NCI-H1930 (cell line): Measurements from ENCODE around the gene GALNT17.
A peak's percentile ranks its signal among the peaks of the same experiment; 100 is the strongest.

Experiments
- DNase-seq, 2 experiments: peaks; one replicate each; lab custom pipeline; 2025; lab: John Stamatoyannopoulos, UW

The GALNT17 gene

GRCh38 chr7:71461572-71461971 is 329.6 kb downstream of the GALNT17 start:
- no peak for DNase-seq

GRCh38 chr7:71465741-71466189 is 333.8 kb downstream of the GALNT17 start:
- no peak for DNase-seq

- DNase-seq = no peak
Measured at GRCh38 chr7:71466448-71467145, 334.7 kb downstream of the GALNT17 start.

- DNase-seq = no peak
Measured at GRCh38 chr7:71470326-71470725, 338.4 kb downstream of the GALNT17 start.

GRCh38 chr7:71470830-71471229 is 338.9 kb downstream of the GALNT17 start:
- no peak for DNase-seq

- no peak for DNase-seq
Measured at GRCh38 chr7:71472962-71473361, 341.0 kb downstream of the GALNT17 start.

GRCh38 chr7:71473366-71473967 is 341.5 kb downstream of the GALNT17 start:
- DNase-seq = no peak

GRCh38 chr7:71477441-71477840 is 345.5 kb downstream of the GALNT17 start:
- no peak for DNase-seq

GRCh38 chr7:71479231-71479630 is 347.3 kb downstream of the GALNT17 start:
- DNase-seq = no peak

- DNase-seq = no peak
Measured at GRCh38 chr7:71480791-71481190, 348.8 kb downstream of the GALNT17 start.

GRCh38 chr7:71482284-71482683 is 350.3 kb downstream of the GALNT17 start:
- DNase-seq = peak; percentile 32 to 57

- DNase-seq = no peak
Measured at GRCh38 chr7:71484380-71484779, 352.4 kb downstream of the GALNT17 start.

GRCh38 chr7:71485586-71485985 is 353.6 kb downstream of the GALNT17 start:
- no peak for DNase-seq

GRCh38 chr7:71486414-71486813 is 354.5 kb downstream of the GALNT17 start:
- no peak for DNase-seq

GRCh38 chr7:71486856-71487628 is 355.1 kb downstream of the GALNT17 start:
- no peak for DNase-seq

- no peak for DNase-seq
Measured at GRCh38 chr7:71488308-71488707, 356.4 kb downstream of the GALNT17 start.

GRCh38 chr7:71491336-71491735 is 359.4 kb downstream of the GALNT17 start:
- no peak for DNase-seq

GRCh38 chr7:71495828-71496227 is 363.9 kb downstream of the GALNT17 start:
- DNase-seq = no peak

GRCh38 chr7:71497256-71497946 is 365.5 kb downstream of the GALNT17 start:
- no peak for DNase-seq

GRCh38 chr7:71498381-71498780 is 366.4 kb downstream of the GALNT17 start:
- DNase-seq = no peak

- no peak for DNase-seq
Measured at GRCh38 chr7:71504697-71505441, 372.9 kb downstream of the GALNT17 start.

GRCh38 chr7:71506822-71507221 is 374.9 kb downstream of the GALNT17 start:
- DNase-seq = no peak
